ENCODE data around the gene SUN5. TPM values are rescaled to one million over a fixed set of nuclear protein-coding genes. Genes with fewer than 3 reads are reported as not detected.
A peak's percentile ranks its signal among the peaks of the same experiment; 100 is the strongest.

The SUN5 gene
- polyA plus RNA-seq, 4 donors: not detected

DNA sequence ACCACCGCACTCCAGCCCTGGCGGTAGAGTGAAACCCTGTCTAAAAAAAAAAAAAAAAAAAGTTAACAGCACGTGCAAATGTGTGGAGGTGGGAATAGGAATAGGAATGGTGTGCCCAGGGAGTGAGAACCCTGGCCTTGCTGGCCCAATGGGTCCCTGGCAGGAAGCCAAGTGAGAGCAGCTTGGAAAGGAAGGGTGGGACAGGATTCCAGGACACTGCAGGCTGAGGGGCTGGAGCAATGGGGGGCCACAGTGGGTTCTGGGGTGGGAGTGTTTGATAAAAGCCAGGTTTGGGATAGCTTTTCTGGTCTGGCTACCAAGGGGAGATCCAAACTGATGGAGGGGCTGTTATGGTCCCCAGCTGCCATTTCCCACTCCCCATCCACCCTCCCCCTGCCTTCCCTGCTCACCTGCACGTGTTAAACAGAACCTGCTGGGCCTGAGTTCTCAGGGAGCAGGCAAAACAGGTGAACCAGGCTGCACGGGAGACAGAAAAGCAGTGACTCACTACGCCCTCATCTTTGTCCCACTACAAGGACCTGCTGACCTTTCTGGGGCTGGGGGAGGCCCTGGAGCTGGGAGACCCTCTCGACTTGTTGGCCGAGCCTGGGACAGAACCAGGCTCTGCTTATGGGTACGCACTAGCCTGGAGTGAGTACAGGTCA lies 3.3 kb downstream of the SUN5 start:
- DNase-seq (ENCODE audit: low read depth in 4 of 4, low spot score in 2 of 4): no peak

DNA sequence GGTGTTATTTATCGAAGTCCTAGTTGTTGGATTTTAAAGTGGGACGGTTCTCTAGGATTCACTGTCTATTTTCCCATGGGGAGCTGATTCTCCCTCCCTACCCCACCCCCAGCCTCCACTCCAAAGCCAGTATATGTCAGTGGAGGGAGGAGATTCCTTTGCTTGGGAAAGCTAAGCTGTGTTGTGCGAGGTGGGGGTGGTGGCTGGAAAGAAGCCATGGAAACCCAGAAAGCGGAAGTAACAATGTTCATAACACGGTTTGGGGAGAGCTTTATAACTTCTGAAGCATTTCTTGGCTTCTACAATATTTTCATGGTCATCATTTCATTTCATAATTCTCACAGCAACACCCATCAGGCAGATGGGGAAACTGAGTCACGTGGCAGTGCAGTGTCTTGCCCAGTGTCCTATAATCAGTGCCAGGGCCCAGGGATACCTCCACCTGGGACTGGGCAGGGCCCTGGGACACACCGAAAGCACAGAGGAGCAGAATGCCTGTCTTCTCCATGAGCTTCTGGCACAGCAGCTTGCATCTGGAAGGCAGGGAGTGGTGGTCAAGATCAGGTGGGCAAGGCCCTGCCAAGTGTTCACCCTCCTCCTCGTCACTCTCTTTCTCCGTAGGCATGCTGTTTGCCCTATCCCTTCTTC lies 4.5 kb downstream of the SUN5 start:
- DNase-seq (ENCODE audit: low read depth in 4 of 4, low spot score in 2 of 4): no peak

DNA sequence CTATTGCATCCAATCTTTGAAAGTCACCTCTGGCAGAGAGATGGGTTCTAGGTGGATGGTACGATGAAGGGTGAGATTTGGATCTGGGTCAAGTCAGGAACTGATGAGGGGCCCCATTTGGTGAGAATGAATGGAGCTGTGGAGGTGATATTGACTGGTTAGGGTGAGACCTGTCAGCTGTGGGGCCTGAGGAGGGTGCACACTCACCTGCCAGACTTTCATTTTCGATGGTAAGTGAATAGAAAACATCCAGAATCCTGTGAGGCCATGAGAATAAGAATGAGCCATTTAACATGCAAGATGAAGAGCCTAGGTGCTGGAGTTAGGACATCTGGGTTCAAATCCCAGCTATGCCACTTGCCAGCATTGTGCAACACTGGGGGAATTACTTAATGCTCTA lies 6.8 kb downstream of the SUN5 start:
- no peak for DNase-seq (ENCODE audit: low read depth in 4 of 4, low spot score in 2 of 4)

DNA sequence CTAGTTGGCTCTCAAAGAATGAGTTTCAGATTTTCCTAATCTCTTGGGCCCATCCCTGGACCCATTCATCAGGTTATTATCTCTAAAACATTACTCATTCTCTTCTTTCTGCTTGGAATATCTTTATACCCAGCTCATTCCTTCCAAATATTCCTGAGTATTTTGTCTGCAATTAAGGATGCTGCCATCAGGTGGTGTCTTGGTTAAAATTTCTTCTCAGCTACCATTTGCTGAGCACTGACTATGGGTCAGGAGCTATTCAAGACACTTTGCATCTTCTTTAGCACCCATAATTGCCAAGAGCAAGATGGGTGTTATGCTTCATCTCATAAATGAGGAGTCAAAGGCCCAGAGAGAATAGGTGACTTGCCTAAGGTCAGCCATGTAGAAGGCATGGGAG lies 8.4 kb downstream of the SUN5 start:
- DNase-seq (ENCODE audit: low read depth in 4 of 4, low spot score in 2 of 4): no peak

DNA sequence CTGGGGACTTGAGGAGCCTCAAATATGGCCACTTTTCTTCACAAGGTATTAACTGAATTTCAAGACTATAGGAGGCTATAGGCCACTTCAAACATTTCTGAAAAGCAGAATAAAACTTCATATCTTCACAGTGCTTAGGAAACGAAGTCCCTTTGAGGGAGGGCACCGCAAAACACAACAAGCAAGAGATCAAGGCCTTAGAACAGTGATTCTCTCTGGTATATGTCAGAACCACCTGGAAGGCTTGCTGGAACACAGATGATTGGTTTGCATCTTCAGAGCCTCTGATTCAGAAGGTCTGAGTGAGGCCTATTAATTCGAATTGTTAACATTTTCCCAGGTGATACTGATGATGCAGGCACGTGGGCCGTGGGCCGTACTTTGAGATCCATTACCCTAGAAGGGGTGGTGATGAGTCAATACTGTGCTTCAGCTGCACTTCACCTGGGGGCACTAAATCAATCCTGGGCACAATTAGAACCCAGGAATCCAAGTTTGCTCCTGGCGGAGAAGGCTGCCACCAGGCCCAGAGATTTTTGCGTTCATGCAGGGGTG lies 10.7 kb downstream of the SUN5 start:
- no peak for DNase-seq (ENCODE audit: low read depth in 4 of 4, low spot score in 2 of 4)

DNA sequence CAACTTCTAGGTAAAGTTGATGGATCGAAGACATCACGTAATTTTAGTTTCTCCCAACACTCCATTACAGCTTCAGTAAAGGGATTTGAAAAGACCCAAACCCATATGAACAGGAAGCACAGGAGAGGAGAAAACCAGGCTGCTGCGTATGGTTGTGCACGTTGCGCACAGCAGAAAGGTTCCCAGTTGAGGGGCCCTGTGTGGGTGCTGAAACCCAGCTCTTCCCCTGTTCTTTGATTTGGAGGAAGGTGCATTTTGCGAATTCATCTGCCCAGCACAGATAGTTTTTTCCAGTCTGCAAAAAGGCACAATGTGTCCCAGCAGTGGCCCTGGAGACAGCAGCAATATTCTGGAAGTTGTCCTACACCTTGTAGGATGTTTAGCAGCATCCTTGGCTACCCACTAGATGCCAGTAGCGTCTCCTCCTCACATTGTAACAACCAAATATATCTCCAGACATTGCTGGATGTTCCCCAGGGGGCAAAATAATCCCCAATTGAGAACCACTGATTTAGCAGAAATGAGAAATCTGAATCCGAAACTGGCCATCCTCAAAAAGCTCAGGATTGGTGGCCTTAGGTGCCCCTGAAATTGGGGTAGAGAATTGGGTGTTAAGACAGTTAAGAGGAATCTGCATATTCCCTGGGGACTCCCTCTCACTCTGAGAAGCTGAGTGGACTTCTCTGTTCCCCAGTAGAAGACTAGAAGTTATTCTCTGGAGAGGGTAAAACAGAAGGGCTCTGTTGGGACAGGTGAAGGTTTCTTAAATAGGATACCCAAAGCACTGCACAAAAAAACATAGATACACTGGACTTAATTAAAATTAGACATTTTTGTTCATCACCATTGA lies 12.2 kb downstream of the SUN5 start:
- no peak for DNase-seq (ENCODE audit: low read depth in 4 of 4, low spot score in 2 of 4)

DNA sequence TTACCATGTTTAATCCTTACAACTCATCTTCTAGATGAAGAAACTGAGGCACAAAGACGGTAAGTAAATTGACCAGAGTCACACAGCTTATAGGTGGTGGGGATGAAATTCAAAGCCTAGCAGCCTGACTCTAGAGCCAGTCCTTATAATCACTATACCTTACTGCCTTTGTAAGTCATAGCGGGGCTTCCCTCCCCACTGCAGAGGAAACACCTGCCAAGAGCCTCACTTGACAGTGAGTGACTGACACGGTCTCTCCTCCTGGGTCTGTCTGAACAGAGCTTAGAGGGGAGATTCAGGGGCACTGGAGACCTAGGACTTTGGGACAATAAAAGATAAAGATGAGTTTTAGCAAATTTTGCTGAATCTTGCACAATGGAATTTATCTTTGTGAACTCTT lies 12.8 kb downstream of the SUN5 start:
- DNase-seq (ENCODE audit: low read depth in 4 of 4, low spot score in 2 of 4): no peak

DNA sequence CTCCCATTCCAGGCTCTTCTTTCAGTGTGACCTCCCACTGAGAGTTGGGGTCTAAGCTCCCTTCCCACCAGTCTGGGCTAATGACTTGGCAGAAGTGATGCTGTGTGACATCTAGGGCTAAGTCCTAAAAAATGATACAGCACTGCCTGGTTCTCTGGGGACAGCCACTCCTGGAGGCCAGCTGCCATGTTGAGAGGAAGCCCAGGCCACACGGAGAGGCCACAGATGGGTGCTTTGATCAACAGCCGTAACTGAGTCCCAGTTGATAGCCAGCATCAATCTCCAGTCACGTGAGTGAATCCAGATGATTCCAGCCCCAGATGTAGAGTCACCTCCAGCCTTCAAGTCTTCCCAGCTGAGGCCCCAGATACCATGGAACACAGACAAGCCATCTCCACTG lies 13.8 kb downstream of the SUN5 start:
- DNase-seq (ENCODE audit: low read depth in 4 of 4, low spot score in 2 of 4): no peak

DNA sequence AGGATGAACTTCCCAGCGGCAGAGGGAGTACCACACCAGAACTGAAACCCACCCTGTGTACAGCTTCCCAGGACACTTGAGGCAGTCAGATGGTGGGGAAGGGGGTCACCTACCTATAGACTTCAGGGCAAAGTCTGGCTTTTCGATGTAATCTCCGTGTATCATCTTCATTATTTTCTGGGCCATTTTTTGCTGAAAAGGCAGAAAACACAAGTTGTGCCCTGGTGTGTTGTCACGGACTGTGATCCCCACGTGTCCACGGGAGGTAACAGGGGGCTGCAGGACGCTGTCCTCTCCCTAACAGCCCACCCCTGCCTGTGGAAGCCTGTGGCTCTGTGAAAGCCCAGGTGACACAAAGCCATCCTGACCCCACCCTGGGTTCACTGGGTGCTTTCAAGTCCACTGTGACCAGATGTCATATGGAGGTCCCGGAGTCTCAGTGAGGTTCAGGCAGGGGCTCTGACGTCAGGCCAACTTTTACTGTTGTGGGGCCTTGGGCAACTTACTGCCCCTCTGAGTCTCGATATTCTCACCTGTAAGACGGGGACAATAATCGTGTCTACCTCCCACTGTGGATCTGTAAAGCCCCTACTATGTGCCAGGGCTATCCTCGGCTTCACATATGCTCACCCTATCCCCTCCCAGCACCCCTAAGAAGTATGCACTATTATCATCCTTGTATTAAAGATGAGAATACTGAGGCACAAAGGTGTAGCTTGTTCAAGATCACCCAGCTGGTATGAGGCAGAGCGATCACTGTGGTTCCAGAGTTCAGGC lies 14.5 kb downstream of the SUN5 start:
- DNase-seq (ENCODE audit: low read depth in 4 of 4, low spot score in 2 of 4): no peak

DNA sequence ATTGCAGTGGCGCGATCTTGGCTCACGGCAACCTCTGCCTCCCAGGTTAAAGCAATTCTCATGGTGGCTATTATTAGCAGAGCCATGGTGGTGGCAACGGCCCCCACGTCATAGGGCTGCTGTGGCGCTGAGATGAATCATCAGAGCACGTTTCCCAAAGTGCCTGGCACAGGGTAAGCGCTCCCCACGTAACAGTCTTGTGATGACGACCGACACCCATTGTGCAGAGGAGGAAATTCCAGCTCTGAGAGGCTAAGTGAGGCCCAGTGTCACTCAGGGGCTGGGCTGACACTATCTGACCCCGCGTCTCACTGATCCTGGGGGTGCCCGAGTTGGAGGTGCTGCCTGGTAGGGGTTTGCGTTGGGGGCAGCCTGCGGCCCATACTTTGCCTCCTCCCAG lies 16.2 kb downstream of the SUN5 start:
- no peak for DNase-seq (ENCODE audit: low read depth in 4 of 4, low spot score in 2 of 4)

DNA sequence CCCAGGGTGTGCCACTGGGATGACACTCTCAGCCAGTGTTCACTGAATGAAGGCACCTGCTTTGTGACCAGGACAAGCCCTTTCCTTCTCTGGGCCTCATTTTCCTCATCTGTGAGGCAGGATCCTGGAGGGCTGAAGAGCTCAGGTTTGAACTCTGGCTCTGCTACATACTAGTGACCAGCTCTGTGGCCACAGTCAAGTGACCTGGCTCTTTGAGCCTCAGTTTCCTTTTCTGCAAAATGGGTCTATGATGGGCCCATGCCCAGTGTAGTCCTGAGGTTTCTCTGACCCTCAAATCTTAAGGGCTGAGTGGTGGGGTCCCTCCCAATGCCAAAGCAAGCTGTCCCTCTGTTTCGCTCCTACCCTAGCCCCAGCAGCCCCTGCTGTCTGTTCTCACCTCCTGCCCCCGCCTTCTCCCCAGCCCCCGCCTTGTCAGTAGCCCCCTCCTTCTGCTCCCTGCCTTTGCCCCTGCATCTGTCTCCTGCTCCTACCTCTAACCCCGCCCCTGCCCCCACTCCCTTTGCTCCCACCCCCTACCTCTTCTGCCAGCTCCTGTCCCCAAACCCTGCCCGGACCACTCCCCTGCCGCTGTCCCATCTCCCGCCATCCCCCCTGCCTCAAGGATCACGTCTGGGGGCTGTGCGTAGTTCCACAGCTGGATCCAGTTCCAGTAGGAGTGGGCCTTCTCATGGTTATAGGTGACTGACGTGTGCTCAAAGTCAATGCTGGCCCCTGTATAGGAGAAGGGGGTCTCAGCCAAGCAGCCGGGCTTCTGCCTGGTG lies 17.0 kb downstream of the SUN5 start:
- DNase-seq (ENCODE audit: low read depth in 4 of 4, low spot score in 2 of 4): no peak

DNA sequence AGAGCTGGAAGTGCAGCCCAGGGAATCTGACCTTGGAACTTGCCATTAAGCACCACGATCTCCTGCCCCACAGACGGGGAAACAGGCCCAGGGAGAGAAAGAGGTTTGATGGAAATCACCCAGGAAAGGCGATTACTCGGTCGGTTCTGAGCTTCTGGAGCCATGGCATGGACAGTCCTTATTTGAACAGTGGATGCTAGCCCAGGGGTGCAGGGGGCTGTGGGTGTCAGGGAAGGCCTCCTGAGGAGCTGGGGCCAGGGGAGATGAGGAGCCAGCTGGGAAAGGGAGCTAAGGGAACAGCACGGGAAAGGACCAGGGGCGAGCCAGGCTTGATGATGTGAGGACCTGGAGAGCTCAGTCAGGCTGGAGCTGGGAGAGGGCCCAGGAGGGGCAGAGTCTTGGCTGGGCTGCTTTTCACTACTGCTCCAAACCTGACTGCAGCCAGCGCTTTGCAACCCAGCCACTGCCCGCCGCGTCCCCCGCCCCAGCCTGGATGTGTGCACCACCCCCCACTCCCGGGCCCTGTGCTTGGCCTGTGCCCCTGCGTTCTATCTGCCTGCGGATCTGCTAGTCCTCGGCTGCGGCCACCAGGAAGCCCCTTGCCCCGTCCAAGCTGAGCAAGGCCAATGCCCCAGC lies 17.8 kb downstream of the SUN5 start:
- DNase-seq (ENCODE audit: low read depth in 4 of 4, low spot score in 2 of 4): no peak

DNA sequence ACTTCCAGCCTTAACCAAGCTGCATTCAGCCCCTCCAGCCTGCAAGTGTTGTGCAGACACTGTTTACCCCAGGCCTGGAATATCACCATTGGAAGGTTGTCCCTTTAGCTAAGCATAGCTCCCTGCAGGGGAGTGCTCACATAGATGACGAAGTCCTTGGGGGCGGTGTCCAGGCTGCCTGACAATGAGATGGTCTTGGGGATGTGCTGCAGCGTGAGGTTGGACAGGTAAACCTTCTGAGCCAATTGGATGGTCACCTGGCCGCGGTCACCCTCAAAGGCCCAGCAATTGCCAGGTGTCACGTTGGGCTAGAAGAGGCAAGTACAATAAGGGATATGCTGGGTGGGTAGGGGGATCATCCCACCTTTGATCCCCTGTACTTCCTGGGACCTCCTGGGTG lies 18.6 kb downstream of the SUN5 start:
- no peak for DNase-seq (ENCODE audit: low read depth in 4 of 4, low spot score in 2 of 4)

DNA sequence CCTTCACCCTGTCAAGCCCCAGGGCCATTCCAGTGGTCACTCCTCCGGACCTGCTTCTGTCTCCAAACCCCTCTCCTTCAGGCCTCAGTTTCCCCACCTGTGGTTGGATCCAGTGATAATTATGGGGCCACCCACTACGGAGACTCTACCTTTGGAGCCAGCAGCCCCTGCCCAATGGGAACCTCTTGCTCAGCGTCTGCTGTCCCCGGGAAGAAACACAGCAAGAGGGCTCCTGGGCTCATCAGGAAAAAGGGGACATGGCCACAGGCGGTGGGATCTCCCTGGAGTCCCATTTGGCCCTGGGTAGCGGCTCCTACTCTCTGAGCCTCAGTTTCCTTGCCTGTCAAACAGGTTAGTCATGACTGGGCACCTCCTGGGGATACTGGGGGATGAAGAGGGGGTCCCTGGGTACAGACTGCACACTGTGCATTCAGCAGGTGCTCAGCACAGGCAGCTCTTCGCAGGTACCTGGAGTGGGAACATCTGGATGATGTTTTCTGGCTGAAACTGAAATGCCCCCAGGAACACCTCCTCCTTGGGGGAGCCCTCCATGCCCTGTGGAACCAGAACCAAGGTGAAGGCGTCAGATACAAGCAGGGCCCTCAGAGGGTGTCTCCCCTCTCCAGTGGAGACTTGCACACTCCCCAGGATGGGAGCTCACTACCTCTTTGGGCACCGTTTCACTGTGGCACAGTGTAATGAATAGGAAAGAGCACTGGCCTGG lies 19.4 kb downstream of the SUN5 start:
- no peak for DNase-seq (ENCODE audit: low read depth in 4 of 4, low spot score in 2 of 4)

DNA sequence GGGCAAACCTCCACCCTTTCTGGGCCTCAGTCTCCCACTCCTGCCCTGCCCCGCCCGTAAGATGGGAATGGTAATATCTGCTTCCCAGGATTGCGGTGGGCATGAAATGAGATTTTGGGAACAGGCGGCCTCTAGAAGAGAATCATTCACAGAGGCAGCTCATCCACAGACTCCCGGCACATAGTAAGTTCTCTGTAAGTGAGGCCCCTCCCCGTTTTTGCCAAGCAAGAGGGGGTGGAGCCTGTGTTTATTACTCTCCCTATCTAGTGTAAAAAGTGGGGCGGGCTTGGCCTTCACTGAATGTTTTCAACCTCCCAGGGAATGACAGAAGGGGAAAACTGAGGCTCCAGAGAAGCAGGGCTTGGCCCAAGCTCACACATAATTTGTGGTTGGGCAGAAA lies 20.0 kb downstream of the SUN5 start:
- no peak for DNase-seq (ENCODE audit: low read depth in 4 of 4, low spot score in 2 of 4)

DNA sequence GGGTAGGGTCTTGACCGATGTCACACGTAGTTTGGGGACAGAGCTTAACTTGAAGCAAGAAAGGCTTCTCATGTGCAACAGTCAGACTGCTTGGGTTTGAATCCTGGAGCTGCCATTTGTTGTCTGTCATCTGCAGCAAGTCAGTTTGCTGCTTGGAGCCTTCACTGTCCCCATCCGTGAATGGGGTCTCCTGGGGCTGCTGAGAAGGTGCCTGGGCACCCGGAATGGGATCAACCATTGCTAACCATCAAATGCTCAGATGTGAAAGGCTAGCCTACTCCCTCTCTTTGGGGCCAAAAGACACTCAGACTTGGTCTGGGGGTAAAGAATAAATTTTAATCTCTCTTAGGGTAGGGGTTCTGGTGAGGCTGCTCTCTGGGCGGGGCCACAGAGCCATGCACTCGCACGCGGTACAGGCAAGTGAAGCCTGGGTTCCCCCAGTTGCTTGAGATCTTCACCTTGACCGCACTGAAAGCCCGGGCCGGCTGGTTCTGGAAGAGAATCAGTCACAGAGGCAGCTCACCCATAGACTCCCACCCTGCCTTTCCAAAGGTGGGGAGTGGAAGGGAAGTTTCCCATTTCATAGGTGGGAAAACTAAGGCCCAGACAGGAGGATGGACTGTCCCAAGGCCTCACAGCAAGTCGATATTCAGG lies 20.6 kb downstream of the SUN5 start:
- DNase-seq (ENCODE audit: low read depth in 4 of 4, low spot score in 2 of 4): no peak

DNA sequence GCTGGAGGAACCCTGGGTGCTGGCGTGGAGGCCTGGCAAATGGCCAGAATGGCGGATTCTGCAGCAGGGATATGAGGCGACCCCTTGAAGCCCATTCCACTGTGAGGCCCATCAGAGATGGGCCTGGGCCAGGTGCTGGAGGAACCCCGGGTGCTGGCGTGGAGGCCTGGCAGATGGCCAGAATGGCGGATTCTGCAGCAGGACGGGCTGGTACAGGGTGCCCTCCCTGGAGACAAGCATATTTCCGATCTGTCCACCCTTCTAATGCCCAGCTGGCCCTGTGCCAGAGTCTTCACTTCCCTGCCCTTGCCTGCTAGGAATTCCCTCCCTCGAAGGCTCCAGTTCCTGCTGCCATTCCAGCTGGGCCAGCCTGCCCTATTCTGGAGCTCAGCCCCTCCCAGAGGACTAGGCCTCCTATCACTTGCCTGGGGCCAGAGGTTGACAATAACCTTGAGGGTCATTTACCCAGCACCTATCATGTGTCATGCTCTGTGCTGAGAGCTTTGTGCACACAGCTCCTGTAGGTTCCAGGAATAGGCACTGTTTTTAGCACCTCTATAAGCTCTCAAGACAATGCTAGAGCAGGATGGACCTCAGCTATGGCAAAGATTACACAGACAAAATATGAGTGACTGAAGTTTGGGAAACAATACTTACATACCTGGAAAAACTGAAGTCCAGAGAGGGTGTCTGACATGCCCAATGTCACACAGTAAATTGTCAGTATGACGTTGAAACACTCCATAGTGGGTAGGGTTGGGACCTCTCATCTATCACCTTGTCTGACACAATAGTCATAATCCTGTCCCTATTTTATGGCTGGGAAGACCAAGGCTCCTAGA lies 21.4 kb downstream of the SUN5 start:
- DNase-seq (ENCODE audit: low read depth in 4 of 4, low spot score in 2 of 4): peak in 2 of 4 donors; percentile 11 to 15
